ENCODE data around the gene CSPG4.

CSPG4 gene

GRCh38 chr15:75647370-75648155 is 65.1 kb downstream of the CSPG4 start, which contains the start of gene SNX33:
SNX33 (plus strand) TSS chr15:75647912; CDS start chr15:75649103, 1,191 bp downstream.
- peak within 1 kb of the TSS; percentile 66 for H3K4me3 ChIP-seq (ENCODE audit: low read depth, low read length)
- peak; percentile 56 for TF ChIP-seq CTCF (IDR thresholded peaks at IDR 0.05; ENCODE audit: low read depth, low read length, missing control alignments)
- DNase-seq (ENCODE audit: low read depth): no peak

- no peak for DNase-seq (ENCODE audit: low read depth)
- peak overlapping the region; percentile 66 for H3K4me3 ChIP-seq (ENCODE audit: low read depth, low read length)
- no peak for TF ChIP-seq CTCF (IDR thresholded peaks at IDR 0.05; ENCODE audit: low read depth, low read length, missing control alignments)
Measured at GRCh38 chr15:75646944-75647364, 65.7 kb downstream of the CSPG4 start.

GRCh38 chr15:75646112-75646943 is 66.3 kb downstream of the CSPG4 start:
- H3K4me3 ChIP-seq (ENCODE audit: low read depth, low read length): no peak overlapping the region
- TF ChIP-seq CTCF (IDR thresholded peaks at IDR 0.05; ENCODE audit: low read depth, low read length, missing control alignments): no peak
- DNase-seq (ENCODE audit: low read depth): no peak

- no peak overlapping the region for H3K4me3 ChIP-seq (ENCODE audit: low read depth, low read length)
- TF ChIP-seq CTCF (IDR thresholded peaks at IDR 0.05; ENCODE audit: low read depth, low read length, missing control alignments): no peak
- no peak for DNase-seq (ENCODE audit: low read depth)
Measured at GRCh38 chr15:75644376-75644775, 68.3 kb downstream of the CSPG4 start.

- no peak overlapping the region for H3K4me3 ChIP-seq (ENCODE audit: low read depth, low read length)
- DNase-seq (ENCODE audit: low read depth): no peak
- TF ChIP-seq CTCF (IDR thresholded peaks at IDR 0.05; ENCODE audit: low read depth, low read length, missing control alignments): no peak
Measured at GRCh38 chr15:75641603-75642002, 71.0 kb downstream of the CSPG4 start.

GRCh38 chr15:75641179-75641503 is 71.5 kb downstream of the CSPG4 start:
- DNase-seq (ENCODE audit: low read depth): no peak
- TF ChIP-seq CTCF (IDR thresholded peaks at IDR 0.05; ENCODE audit: low read depth, low read length, missing control alignments): no peak
- H3K4me3 ChIP-seq (ENCODE audit: low read depth, low read length): peak overlapping the region; percentile 73; the same call in 1 of the 2 replicates

All from GM12864 (cell line).